ENCODE data around the gene ABHD17C. TPM values are rescaled to one million over a fixed set of nuclear protein-coding genes. Genes with fewer than 3 reads are reported as not detected.

ABHD17C gene
- total RNA-seq, 4 donors from 2014 or later: 0.29 to 13.6 (median 6.5) TPM

DNA sequence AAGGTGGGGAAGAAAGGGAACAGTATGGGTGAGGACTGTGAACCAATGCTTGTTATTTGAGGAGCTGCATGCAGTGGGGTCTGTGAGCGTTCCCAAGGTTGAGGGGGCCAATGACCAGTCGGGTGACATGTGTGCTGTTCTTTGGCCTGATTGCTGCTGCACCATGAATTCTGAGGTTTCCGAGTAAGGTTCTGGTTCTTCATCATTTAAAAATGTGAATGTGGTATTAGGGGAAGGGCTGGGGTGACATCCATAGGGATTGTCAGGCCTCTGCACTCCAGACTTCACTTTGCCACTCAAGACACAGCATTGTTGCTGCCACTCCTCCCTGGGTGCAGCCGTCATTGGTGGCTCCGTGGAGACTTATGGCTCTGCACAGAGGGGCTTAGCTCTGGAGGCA, 32.5 kb downstream of the ABHD17C start:
- no peak for TF ChIP-seq POLR2A (IDR thresholded peaks at IDR 0.05)
- intact Hi-C loops (cut with DNase I; ENCODE audit: low total_unique reads): no loop called here
- Histone ChIP-seq H3K36me3 (no peaks in the 10 kb centered on the region), H3K4me1 (no peaks in the 10 kb centered on the region), H3K4me3 (no peak overlapping the region), H3K27me3 (no peaks in the 10 kb centered on the region), H3K27ac (no peak overlapping the region), H3K9me3 (no peaks in the 10 kb centered on the region)
- no peak for DNase-seq

DNA sequence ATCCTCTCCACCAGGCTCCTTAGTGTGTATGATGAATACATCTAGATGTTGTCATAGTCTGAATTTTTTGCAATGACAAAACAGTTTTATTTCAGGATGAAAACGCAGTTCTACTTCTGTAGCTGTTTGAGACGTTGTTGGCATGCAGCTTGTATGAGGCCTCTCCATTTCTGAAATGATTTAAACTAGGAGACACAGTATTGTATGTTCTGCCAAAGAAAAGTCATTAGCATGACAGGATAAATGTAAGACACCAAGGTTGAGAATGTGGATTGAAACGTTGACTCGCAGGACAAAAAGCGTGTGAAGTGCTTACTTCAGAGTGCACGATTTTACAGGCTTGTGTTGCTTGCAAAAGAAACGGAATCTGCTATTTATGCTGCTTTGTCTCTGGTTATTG, 35.3 kb downstream of the ABHD17C start:
- Histone ChIP-seq H3K27ac (no peak overlapping the region), H3K36me3 (no peaks in the 10 kb centered on the region), H3K9me3 (no peaks in the 10 kb centered on the region), H3K4me3 (no peak overlapping the region), H3K4me1 (no peaks in the 10 kb centered on the region), H3K27me3 (no peaks in the 10 kb centered on the region)
- intact Hi-C loops (cut with DNase I; ENCODE audit: low total_unique reads): no loop called here
- TF ChIP-seq POLR2A (IDR thresholded peaks at IDR 0.05): no peak
- TF ChIP-seq, protein P1, sequence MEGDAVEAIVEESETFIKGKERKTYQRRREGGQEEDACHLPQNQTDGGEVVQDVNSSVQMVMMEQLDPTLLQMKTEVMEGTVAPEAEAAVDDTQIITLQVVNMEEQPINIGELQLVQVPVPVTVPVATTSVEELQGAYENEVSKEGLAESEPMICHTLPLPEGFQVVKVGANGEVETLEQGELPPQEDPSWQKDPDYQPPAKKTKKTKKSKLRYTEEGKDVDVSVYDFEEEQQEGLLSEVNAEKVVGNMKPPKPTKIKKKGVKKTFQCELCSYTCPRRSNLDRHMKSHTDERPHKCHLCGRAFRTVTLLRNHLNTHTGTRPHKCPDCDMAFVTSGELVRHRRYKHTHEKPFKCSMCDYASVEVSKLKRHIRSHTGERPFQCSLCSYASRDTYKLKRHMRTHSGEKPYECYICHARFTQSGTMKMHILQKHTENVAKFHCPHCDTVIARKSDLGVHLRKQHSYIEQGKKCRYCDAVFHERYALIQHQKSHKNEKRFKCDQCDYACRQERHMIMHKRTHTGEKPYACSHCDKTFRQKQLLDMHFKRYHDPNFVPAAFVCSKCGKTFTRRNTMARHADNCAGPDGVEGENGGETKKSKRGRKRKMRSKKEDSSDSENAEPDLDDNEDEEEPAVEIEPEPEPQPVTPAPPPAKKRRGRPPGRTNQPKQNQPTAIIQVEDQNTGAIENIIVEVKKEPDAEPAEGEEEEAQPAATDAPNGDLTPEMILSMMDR (IDR thresholded peaks at IDR 0.05): no peak
- DNase-seq: no peak

DNA sequence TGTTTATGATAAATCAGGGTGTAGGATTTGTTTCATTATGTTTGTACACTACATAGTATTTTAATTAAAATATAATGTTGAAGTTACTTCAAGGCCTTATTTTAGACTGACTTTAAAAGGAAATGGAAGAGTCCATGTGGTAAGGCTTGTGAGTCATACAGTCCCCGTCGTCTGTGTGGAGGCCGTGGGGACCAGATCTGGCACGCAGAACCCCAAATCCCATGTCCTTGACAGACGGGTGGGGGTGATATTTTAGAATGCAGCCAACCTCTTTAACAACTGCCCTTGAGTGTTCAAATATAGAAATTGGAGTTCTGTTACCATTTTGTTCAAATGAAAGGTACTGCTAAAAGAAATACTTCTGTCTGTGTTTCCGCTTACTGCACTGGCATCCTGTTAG, 35.8 kb downstream of the ABHD17C start:
- H3K4me3 ChIP-seq: no peak overlapping the region
- no peaks in the 10 kb centered on the region for H3K36me3 ChIP-seq
- H3K27ac ChIP-seq: no peak overlapping the region
- no peaks in the 10 kb centered on the region for H3K9me3 ChIP-seq
- intact Hi-C loops (cut with DNase I; ENCODE audit: low total_unique reads): no loop called here
- H3K27me3 ChIP-seq: no peaks in the 10 kb centered on the region
- no peak for DNase-seq
- TF ChIP-seq, protein P1 (IDR thresholded peaks at IDR 0.05): no peak
- no peak for TF ChIP-seq POLR2A (IDR thresholded peaks at IDR 0.05)
- H3K4me1 ChIP-seq: no peaks in the 10 kb centered on the region

DNA sequence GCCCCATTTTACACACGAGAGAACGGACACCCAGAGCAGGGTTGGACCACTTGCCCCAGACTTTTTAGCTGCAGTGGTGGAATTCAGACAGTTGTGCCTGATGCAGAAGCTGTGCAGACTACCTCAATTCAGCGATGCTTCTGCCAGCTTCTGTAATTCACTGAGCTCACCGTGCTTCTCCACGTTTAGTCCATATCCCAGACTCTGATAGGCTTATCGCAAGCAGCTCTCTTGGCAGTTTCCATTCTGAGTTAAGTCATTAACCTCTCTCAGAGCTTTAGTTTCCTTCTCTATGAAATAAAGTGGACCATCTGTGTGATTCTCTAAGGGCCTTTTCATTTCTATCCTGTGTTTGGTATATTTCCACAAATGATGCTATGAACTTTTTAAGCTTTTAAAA, 37.1 kb downstream of the ABHD17C start:
- H3K4me1 ChIP-seq: no peaks in the 10 kb centered on the region
- no peak for DNase-seq
- H3K27ac ChIP-seq: no peak overlapping the region
- H3K27me3 ChIP-seq: no peaks in the 10 kb centered on the region
- intact Hi-C loops (cut with DNase I; ENCODE audit: low total_unique reads): no loop called here
- no peaks in the 10 kb centered on the region for H3K9me3 ChIP-seq
- H3K36me3 ChIP-seq: no peaks in the 10 kb centered on the region
- no peak overlapping the region for H3K4me3 ChIP-seq
- no peak for TF ChIP-seq POLR2A (IDR thresholded peaks at IDR 0.05)
- TF ChIP-seq, protein P1 (IDR thresholded peaks at IDR 0.05): no peak

DNA sequence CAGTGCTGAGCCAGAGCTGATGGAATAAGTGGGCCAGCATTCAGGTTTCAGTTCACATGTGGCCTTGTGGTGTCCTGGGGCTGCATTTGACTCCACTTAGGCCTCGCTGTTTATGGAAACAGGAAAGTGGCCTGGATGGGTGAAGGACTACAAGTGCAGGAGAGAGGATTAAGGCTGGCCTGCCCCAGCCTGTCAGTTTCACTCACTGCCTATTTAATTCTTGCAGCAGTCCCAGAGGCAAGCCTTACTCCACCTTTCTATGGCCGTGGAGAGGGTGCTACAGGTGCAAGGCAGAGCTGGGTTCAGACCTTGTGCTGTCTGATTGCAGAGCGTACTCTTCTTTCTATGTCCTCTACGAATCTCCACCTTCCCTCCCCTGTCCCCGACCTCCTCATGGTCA, 37.7 kb downstream of the ABHD17C start:
- Histone ChIP-seq H3K9me3 (no peaks in the 10 kb centered on the region), H3K4me3 (no peak overlapping the region), H3K4me1 (no peaks in the 10 kb centered on the region), H3K36me3 (no peaks in the 10 kb centered on the region), H3K27me3 (no peaks in the 10 kb centered on the region), H3K27ac (no peak overlapping the region)
- intact Hi-C loops (cut with DNase I; ENCODE audit: low total_unique reads): no loop called here
- no peak for TF ChIP-seq POLR2A (IDR thresholded peaks at IDR 0.05)
- TF ChIP-seq, protein P1 (IDR thresholded peaks at IDR 0.05): no peak
- DNase-seq: no peak

DNA sequence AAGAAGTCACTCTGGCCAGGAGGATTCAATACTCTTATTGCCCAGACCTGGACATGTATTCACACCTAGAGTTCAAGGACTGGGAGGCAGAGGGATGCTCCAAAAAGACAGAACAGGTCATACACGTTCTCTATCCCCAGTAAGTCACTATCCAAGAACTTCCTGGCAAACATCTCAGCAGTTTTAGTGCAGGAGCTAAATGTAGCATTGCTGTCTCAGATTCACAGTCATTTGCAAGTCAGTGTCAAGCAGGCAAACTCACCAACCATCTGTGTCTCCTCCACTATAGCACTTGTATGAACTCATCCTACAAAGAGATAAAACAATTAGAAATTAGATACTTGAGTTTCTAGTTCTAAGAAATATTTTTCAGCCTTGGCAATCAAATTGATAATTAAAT, 38.4 kb downstream of the ABHD17C start:
- TF ChIP-seq POLR2A (IDR thresholded peaks at IDR 0.05): no peak
- TF ChIP-seq, protein P1 (IDR thresholded peaks at IDR 0.05): no peak
- no peaks in the 10 kb centered on the region for H3K9me3 ChIP-seq
- no peak overlapping the region for H3K4me3 ChIP-seq
- H3K36me3 ChIP-seq: no peaks in the 10 kb centered on the region
- H3K4me1 ChIP-seq: no peaks in the 10 kb centered on the region
- intact Hi-C loops (cut with DNase I; ENCODE audit: low total_unique reads): no loop called here
- no peaks in the 10 kb centered on the region for H3K27me3 ChIP-seq
- no peak for DNase-seq
- no peak overlapping the region for H3K27ac ChIP-seq

All from uterus (tissue), 4 donors.